HG03432 (cell line): ENCODE data around the gene MPV17.
"Not testable (repeated sequence)": the region's sequence is repeated elsewhere in the genome, so short reads cannot be mapped to it uniquely, and the experiment has no call there.

ENCODE experiments used
- ATAC-seq: cut with Tn5 transposase; IDR thresholded peaks from one replicate; pipeline ENCODE4 v1.9.1; 2021; ENCODE audit warnings: mild to moderate bottlenecking, moderate library complexity; ENCODE audit not compliant: unreplicated experiment

Gene MPV17

GRCh38 chr2:27300606-27301005, 22.3 kb downstream of the MPV17 start:
- not testable (repeated sequence) for ATAC-seq

GRCh38 chr2:27298391-27299080, 24.4 kb downstream of the MPV17 start:
- ATAC-seq = no peak

GRCh38 chr2:27297195-27297594, 25.7 kb downstream of the MPV17 start:
- ATAC-seq = no peak

- no peak for ATAC-seq
These were observed 26.4 kb downstream of the MPV17 start for GRCh38 chr2:27296481-27296880.

- no peak for ATAC-seq
These were observed 28.0 kb downstream of the MPV17 start for GRCh38 chr2:27294928-27295327.

GRCh38 chr2:27291865-27292264, 31.0 kb downstream of the MPV17 start:
- ATAC-seq = no peak

GRCh38 chr2:27290549-27290948, 32.3 kb downstream of the MPV17 start:
- no peak for ATAC-seq

GRCh38 chr2:27288610-27289009, 34.3 kb downstream of the MPV17 start:
- ATAC-seq = no peak

- ATAC-seq = no peak
These were observed 37.4 kb downstream of the MPV17 start for GRCh38 chr2:27285481-27285880.

- ATAC-seq = no peak
These were observed 37.9 kb downstream of the MPV17 start for GRCh38 chr2:27284996-27285395.

- no peak for ATAC-seq
These were observed 40.0 kb downstream of the MPV17 start for GRCh38 chr2:27282892-27283291.

GRCh38 chr2:27281855-27282559, 40.9 kb downstream of the MPV17 start, which contains the start of gene TRIM54:
TRIM54 (plus strand) TSS chr2:27282429; CDS start chr2:27282732, 303 bp downstream.
- no peak for ATAC-seq

- no peak for ATAC-seq
These were observed 41.5 kb downstream of the MPV17 start for GRCh38 chr2:27281442-27281841.

GRCh38 chr2:27280826-27281225, 42.1 kb downstream of the MPV17 start:
- ATAC-seq = no peak

GRCh38 chr2:27278010-27278409, 44.9 kb downstream of the MPV17 start:
- ATAC-seq = no peak

GRCh38 chr2:27275211-27276150, 47.4 kb downstream of the MPV17 start, which contains the start of gene DNAJC5G:
DNAJC5G (plus strand) TSS chr2:27275433; CDS start chr2:27276729, 1,296 bp downstream.
- ATAC-seq = no peak

- ATAC-seq = not testable (repeated sequence)
These were observed 50.1 kb downstream of the MPV17 start for GRCh38 chr2:27272537-27273522.

- no peak for ATAC-seq
These were observed 51.1 kb downstream of the MPV17 start for GRCh38 chr2:27271631-27272340.

- ATAC-seq = no peak
These were observed 52.2 kb downstream of the MPV17 start for GRCh38 chr2:27270670-27271069.
